OCI-LY3 (cell line): Measurements from ENCODE around the gene ZNF613.

ENCODE experiments used
- CTCF ChIP-seq: fragments of 200-600, 300-600 bp; sonication (generic); IDR thresholded peaks from 2 replicates; pipeline ENCODE4 v1.5.1; 2014; ENCODE audit warnings: antibody characterized with exemption, low read length, low read depth
- EZH2phosphoT487 ChIP-seq: fragments of 200-600 bp; shearing (Covaris generic); IDR thresholded peaks from 2 replicates; pipeline ENCODE4 v1.6.1; 2018; ENCODE audit warnings: antibody characterized with exemption, mixed run types, low read depth

GRCh38 chr19:51926784-51927741 lies at the start of gene ZNF613:
- TF ChIP-seq CTCF (peak; percentile 41), EZH2phosphoT487 (no peak)
